Retinal pigment epithelial cell (primary cell): ENCODE data around the gene PEMT.

ENCODE experiments used
- DNase-seq: peaks from one replicate; pipeline ENCODE4 v3.0.0-alpha.2; 2010; ENCODE audit warnings: low read depth
- H3K4me3 ChIP-seq: 2 replicates; pipeline ENCODE4 v1.5.1; 2011; ENCODE audit warnings: mild to moderate bottlenecking, low read length, control low read depth, moderate library complexity
- TF ChIP-seq, protein P1 (sequence below): conservative IDR thresholded peaks from 2 replicates; pipeline ENCODE4 v1.5.1; 2011; ENCODE audit warnings: low read depth, low read length, control low read depth, inconsistent platforms

The PEMT gene

GRCh38 chr17:17539591-17539990 is 51.9 kb downstream of the PEMT start:
- no peak overlapping the region for H3K4me3 ChIP-seq
- DNase-seq, result no peak
- TF ChIP-seq, protein P1, sequence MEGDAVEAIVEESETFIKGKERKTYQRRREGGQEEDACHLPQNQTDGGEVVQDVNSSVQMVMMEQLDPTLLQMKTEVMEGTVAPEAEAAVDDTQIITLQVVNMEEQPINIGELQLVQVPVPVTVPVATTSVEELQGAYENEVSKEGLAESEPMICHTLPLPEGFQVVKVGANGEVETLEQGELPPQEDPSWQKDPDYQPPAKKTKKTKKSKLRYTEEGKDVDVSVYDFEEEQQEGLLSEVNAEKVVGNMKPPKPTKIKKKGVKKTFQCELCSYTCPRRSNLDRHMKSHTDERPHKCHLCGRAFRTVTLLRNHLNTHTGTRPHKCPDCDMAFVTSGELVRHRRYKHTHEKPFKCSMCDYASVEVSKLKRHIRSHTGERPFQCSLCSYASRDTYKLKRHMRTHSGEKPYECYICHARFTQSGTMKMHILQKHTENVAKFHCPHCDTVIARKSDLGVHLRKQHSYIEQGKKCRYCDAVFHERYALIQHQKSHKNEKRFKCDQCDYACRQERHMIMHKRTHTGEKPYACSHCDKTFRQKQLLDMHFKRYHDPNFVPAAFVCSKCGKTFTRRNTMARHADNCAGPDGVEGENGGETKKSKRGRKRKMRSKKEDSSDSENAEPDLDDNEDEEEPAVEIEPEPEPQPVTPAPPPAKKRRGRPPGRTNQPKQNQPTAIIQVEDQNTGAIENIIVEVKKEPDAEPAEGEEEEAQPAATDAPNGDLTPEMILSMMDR, result no peak

GRCh38 chr17:17538417-17539391 is 52.8 kb downstream of the PEMT start:
- no peak overlapping the region for H3K4me3 ChIP-seq
- TF ChIP-seq, protein P1, result no peak
- no peak for DNase-seq

DNA sequence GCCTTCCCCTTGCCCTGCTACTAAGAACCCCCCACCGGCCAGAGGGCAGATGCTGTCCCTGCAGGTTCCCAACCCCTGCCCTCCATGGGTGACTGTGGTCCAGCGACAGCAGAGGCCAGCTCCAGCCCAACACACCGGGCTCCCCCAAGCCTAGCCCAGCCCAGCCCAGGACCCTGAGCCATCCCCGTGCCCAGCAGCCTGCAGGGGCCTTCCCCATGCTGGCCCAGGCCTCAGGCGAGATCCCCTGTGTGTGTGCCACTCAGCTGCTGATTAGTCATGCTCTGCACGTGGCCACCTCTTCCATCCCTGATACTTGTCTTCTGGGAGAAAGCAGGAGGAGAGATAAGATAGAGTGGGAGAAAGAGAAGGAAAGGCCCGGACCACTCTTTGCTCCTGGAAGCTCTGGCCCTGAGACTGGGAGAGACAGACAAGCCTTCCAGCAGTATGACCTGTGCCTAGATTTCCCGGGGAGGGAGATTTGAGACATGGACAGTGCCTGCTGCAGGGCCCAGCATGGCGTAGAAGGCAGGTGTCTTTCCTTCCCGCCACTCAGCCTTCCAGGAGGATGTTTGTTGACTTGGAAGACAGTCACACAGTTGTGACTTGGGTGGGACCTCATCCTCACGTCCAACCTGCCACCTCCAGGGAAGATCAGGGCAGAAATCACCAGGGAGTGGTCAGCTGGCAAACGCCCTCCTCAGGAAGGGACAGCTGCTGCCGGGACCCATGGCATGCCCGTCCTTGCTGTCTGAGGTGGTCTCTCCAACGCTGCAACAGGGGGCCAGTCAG is 54.0 kb downstream of the PEMT start:
- TF ChIP-seq, protein P1, result no peak
- no peak for DNase-seq
- no peak overlapping the region for H3K4me3 ChIP-seq

DNA sequence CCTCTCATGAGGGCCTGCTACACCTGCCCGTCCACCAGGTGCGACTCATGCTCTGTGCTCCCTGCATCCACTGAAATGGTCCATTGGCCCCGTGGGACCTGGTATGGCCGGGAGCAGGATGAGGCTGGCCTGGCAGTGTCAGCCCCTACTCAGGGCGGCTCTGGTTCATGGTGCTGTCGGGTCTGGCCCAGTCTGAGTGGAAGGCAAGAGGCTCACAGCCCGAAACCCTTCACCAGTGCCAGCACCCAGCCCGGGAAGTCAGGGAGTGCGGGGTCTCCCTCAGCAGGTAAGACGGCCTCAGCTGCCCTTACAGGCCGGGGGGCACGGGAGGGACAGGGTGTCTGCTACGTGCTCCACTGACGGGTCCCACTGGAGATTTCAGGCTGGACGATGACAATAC is 54.8 kb downstream of the PEMT start:
- DNase-seq, result no peak
- TF ChIP-seq, protein P1, result no peak
- no peak overlapping the region for H3K4me3 ChIP-seq

DNA sequence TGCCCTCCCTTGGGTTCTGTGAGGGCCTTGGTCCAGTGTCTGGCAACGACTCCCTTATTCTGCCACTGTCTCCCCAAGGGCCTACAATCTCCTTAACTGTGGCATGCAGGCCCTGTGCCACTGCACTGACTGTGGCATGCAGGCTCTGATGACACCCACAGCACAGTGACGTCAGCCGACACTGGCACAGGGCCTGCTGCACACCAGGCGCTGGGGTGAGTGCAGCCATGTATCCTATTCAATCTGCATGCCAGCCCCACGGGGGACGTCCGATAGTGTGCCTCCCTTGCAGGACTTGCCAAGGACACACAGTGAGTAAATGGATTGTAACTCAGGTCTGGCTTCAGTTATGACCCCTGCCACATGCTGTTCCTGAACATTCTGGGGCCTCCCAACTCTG is 55.6 kb downstream of the PEMT start:
- TF ChIP-seq, protein P1, result no peak
- no peak for DNase-seq
- no peak overlapping the region for H3K4me3 ChIP-seq

DNA sequence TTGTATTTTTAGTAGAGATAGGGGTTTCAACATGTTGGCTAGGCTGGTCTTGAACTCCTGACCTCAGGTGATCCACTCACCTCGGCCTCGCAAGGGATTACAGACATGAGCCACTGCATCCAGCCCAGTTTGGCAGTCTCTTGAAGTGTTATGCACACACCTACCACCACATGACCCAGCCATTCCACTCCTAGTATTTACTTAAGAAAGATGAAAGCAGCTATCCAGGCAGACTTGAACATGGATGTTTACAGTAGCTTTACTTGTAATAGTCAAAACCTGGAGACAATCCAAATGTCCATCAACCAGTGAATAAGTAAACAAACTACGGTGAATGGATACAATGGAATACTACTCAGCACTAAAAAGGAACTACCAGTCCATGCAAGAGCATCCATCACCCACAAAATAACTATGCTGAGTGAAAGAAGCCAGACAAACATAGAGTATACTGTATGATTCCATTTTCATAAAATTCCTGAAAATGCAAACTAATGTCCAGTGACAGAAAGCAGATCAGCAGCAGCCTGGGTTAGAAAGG is 57.5 kb downstream of the PEMT start:
- no peak overlapping the region for H3K4me3 ChIP-seq
- DNase-seq, result no peak
- TF ChIP-seq, protein P1, result no peak
